RCC 7860 (cell line): ENCODE data around the gene DSG3.

ENCODE experiments used
- DNase-seq: peaks from one replicate; pipeline ENCODE4 v3.0.0-alpha.2; 2015; ENCODE audit warnings: low spot score
- FAIRE-seq: peaks from 2 replicates; lab custom pipeline; 2012; peaks lifted over from hg19 to GRCh38; lab: Jason Lieb, UNC

The DSG3 gene

DNA sequence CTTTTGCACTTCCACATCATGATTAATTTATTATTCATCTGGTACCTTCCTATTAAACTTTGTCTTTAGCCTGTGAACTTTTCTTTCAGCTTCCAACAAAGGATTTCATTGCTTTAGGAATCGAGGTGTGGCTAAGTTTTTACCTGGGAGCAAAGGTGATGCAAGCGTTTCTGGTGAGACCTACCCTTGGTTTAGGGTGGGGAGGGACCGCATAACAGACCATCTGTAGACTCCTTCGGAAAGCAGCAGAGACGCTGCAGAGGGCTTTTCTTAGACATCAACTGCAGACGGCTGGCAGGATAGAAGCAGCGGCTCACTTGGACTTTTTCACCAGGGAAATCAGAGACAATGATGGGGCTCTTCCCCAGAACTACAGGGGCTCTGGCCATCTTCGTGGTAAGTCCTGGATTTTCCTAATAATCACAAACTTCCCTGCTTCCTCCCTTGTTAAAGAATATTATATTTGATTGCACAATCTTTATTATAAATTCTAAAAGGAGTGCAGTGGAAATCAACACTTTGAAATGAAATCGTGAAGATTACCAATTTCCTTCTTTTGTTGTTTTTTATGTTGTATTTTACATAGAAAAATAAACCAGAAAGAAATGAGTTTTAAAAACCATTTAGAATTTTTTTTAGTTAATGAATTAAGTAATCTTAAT, at the start of gene DSG3:
DSG3 (plus strand) TSS at position 212 of the 662 bp plus-strand sequence; CDS start at position 349, 137 bp downstream.
- FAIRE-seq (peak; percentile 23), DNase-seq (no peak)

- FAIRE-seq (no peak), DNase-seq (no peak)
Measured at GRCh38 chr18:31398191-31398590, 49.4 kb upstream of the DSG3 start.

DNA sequence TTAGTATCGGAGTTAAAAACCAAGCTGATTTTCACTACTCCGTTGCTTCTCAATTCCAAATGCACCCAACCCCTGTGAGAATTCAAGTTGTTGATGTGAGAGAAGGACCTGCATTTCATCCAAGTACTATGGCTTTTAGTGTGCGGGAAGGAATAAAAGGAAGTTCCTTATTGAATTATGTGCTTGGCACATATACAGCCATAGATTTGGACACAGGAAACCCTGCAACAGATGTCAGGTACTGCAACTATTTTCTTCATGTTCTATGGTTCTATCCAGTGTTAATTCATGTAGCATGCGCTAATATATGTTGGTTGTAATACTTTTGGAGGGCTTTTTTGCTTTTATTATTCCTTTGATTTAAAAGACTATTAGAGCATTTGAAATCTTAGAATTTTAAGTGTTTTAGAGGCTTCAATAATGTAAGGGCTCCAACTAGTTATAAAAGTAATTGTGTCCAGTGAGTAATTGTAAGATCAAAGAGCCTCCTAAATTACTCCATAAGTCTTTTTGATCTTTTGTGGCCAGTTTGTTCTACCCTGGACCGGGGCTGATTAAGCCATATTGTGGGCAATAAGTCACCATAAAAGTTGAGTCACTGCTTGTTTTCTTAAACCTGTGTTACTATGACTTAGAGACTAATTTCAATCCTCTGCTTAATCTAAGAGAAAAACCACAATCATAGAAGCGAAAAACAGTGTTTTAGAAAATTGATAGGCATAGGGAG, 48.1 kb upstream of the DSG3 start:
- FAIRE-seq (no peak), DNase-seq (no peak)

- DNase-seq (no peak), FAIRE-seq (no peak)
Measured at GRCh38 chr18:31401156-31402025, 46.1 kb upstream of the DSG3 start.

- no peak for DNase-seq
- FAIRE-seq = no peak
Measured at GRCh38 chr18:31402026-31402373, 45.5 kb upstream of the DSG3 start.

GRCh38 chr18:31403409-31403808, 44.1 kb upstream of the DSG3 start:
- FAIRE-seq (no peak), DNase-seq (no peak)

- FAIRE-seq (no peak), DNase-seq (no peak)
Measured at GRCh38 chr18:31407649-31408048, 39.9 kb upstream of the DSG3 start.

DNA sequence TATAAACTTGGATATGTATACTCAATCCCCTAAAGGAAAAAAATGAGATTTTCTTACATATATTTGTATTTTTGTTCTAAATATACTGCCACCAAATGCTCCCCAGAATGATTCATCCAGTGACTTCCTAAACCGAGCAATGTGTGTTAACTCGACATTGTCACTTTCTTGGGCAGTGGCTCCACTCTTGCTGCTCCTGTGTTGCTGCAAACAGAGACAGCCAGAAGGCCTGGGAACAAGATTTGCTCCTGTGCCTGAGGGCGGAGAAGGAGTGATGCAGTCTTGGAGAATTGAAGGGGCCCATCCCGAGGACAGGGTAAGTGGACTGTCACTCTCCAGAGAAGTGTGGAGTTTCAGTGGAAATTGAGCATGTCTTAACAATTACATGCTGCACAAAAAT, 38.3 kb upstream of the DSG3 start:
- DNase-seq = no peak
- no peak for FAIRE-seq

GRCh38 chr18:31410716-31411483, 36.6 kb upstream of the DSG3 start:
- FAIRE-seq (no peak), DNase-seq (no peak)

DNA sequence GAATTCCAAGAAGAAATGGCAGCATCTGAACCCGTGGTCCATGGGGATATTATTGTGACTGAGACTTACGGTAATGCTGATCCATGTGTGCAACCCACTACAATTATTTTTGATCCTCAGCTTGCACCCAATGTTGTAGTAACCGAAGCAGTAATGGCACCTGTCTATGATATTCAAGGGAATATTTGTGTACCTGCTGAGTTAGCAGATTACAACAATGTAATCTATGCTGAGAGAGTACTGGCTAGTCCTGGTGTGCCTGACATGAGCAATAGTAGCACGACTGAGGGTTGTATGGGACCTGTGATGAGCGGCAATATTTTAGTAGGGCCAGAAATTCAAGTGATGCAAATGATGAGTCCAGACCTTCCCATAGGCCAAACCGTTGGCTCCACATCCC, 34.4 kb upstream of the DSG3 start:
- FAIRE-seq = no peak
- DNase-seq = no peak

GRCh38 chr18:31417850-31418249, 29.7 kb upstream of the DSG3 start:
- FAIRE-seq = no peak
- no peak for DNase-seq

- DNase-seq (no peak), FAIRE-seq (no peak)
Measured at GRCh38 chr18:31419457-31419932, 28.0 kb upstream of the DSG3 start.

- DNase-seq (no peak), FAIRE-seq (no peak)
Measured at GRCh38 chr18:31420032-31420431, 27.5 kb upstream of the DSG3 start.

GRCh38 chr18:31420524-31420923, 27.0 kb upstream of the DSG3 start:
- no peak for DNase-seq
- FAIRE-seq = no peak

GRCh38 chr18:31424383-31424988, 23.1 kb upstream of the DSG3 start:
- DNase-seq (peak; percentile 42), FAIRE-seq (peak; percentile 32)

- FAIRE-seq (no peak), DNase-seq (no peak)
Measured at GRCh38 chr18:31426021-31426420, 21.5 kb upstream of the DSG3 start.

- FAIRE-seq (no peak), DNase-seq (no peak)
Measured at GRCh38 chr18:31426871-31427406, 20.6 kb upstream of the DSG3 start.

DNA sequence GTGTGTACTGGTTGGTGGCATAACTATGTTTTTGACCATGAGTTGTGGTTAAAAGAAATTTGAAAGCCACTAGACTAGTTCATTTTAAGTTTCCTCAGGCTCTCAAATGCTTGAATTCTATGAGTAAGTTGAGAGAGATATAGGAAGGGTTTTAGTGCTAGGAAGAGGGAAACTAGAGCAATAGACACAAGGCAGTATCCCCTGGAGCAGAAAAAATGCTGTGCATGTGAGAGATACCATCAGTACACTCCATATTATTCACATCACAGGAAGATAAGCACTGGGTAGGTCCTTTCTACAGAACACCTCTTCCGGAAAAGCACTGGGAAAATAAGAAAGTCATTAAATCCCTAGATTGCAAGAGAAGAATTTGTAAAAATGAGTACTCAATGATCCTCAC, 19.3 kb upstream of the DSG3 start:
- FAIRE-seq = no peak
- no peak for DNase-seq

DNA sequence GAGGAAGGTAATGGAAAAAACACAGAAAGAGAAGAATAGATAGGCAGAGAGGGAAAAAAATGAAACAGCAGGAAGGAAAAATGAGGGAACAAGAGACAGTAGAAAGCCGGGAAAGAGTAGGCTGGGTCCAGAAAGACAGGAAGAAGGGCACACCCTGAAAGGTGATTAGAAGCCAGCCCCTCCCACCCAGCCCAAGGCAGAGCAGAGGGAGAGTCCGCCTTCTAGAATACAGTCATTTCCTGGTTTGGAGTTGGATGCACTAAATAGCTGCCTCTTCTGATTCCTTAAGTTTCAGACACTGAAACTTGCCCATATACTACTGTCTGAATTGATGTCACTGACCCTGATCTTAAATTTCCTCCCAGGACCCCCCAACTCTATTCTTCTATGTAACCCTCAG, 17.9 kb upstream of the DSG3 start:
- FAIRE-seq (no peak), DNase-seq (no peak)

DNA sequence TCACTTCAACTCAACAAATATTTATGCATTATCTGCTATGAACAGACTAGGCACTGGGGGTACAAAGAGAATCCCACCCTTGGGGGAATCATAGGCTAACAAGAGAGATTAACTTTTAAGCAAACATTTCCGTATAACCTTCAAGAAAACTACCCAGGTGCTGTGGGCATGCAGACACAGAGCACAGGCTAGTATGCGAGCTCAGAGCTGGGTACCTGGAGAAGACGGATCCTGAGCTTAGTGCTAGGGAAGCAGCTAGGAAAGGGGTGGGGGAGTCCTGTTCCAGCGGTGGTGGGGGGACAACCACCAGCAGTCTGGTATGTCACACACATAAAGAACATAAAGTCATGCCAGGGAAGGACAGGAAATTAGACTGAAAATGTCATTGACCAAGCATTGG, 17.5 kb upstream of the DSG3 start:
- DNase-seq (no peak), FAIRE-seq (no peak)
